Measurements from ENCODE around the gene SGCB.

SGCB gene

DNA sequence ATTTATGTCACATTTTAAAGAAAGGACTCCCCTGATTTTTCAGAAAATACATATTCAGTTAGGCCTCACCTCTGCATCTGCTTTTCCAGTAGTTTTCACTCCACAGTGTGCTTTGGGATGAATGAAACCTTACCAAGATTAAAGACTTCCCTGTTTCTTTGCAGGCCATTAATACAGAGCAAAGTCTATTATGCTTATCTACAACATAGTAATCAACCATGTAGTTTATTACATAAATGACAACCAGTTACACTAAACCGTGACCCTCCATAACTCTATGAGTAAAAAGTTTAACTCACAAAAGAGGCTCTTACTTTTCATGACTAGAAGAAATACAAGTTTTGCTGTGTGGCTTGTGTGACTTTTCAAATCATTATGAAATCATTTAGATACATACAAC, 20.3 kb downstream of the SGCB start:
- DNase-seq, result no peak

DNA sequence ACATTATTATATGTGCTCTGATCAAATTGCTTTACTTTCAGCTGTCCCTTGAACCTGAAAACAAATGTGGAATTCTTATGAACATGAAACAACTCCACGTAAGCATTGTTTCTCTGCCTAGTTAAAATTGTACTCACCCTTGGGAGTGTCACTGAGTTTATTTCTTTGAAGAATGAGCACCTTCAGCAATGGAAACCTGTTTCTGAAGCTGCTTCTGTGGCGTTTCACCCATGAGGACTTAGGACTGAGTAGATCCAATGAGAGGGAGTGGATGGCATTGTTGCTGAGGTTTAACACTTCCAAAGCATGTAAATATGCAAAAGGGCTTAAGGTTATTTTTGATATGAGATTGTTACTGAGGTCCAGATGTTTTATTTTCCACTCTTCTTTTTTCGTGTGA, 21.1 kb downstream of the SGCB start:
- DNase-seq, result no peak

DNA sequence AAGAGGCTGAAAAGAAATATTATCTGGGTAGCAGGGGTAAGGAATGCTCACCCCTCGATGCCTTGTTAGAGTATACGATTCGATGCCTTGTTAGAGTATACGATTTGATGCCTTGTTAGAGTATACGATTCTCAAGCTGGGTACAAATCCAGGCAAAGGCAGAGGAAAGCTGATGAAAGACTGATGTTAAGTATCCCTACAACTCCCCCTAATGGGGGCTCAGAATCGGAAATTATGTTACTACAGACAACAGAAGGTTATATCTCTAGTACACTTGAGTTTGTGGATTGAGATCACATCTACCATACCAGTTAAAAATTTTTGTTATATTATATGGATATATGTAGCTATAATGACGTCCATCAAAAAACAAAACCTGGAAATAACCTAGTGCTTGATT, 22.7 kb downstream of the SGCB start:
- DNase-seq, result peak; percentile 5

DNA sequence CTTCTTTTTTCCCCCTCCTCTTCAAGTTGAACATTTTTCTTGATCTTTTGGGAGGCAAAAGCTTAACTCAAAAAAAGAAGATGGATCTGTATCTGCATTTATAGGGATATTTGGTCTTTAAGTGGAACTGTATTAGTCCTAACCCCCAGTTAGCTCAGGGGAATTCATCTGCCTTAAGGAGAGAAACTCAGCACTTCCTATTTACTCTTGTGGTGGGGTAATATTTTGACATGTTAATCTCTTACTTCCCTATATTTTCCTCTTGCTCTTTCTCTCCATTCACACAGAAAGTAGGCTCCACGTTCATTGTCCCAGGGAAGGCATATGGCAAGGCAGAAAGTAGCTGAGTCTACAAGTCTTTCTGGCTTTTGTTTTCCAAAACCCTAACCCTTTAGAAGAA, 23.2 kb downstream of the SGCB start:
- DNase-seq, result no peak

DNA sequence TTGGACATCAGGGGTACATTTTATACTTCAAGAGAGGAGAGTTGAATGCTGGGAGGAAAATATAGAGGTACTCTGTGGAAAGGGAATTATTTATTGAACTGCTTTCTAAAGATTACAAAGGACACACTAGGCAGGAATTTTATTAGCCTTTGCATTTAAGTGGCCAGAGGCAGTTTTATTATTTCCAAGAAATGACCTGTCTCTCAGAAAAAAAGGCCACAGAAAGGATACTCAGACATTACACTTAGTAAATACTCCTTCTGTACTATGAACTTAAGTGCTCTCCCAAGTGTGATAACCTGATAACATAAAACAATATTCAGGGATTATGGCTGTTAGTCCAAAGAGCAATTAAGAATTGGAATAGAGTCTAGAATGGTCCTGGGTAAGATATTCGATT, 25.4 kb downstream of the SGCB start:
- no peak for DNase-seq

DNA sequence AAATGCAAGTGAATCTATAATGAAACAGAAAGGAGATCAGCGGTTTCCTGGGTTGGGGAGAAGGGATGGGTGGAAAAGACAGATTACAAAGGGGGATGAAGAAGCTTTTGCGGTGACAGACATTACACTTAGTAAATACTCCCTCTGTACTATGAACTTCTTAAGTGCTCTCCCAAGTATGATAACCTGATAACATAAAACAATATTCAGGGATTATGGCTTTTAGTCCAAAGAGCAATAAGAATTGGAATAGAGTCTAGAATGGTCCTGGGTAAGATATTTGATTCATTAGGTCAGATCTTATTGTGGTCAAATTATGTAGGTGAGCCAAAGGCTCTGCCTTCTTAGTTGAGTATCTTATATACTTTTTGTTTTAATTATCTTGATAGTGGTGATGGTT, 27.1 kb downstream of the SGCB start:
- no peak for DNase-seq

DNA sequence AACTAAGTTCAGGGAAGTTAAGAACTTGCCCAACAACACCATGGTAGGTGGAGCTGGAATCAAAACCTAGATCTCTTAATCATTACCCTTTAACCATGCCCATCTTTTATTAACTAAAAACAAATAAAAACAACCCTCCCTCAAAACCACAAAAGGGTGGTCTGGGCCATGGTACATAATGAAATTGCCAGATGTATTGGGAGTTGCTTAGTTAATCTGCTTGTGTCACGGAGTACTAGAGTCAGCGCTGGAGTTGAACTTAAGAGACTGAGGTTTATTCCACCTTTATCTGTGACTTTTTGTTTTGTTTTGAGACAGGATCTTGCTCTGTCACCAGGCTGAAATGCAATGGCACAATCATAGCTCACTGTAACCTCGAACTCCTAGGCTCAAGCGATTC, 31.2 kb downstream of the SGCB start:
- no peak for DNase-seq

DNA sequence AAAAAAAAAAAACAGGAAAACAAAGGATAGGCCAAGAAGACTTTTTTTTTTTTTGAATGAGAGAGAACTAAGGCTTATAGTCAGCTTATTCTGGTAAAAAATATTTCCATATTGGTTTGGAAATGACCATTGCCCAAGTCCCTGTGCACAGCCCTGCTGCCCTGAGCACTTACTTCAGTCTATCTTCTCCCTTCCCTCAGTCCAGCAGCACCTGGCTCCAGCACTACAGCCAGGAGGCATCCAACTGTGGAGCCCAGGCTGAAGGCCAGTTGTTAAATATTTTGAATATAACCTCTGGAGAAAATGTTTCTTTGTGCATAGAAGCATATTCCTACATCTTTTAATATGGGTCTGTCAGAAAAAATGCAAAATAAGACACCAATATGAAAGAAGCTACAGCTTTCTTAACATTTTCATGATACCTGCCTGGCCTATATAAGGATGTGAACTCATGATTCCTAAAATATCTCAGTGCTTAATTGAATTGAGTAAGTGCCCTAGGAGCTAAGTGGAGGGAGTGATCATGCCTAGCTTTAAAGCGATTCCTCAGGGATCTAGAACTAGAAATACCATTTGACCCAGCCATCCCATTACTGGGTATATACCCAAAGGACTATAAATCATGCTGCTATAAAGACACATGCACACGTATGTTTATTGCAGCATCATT, 32.4 kb downstream of the SGCB start:
- DNase-seq, result no peak

DNA sequence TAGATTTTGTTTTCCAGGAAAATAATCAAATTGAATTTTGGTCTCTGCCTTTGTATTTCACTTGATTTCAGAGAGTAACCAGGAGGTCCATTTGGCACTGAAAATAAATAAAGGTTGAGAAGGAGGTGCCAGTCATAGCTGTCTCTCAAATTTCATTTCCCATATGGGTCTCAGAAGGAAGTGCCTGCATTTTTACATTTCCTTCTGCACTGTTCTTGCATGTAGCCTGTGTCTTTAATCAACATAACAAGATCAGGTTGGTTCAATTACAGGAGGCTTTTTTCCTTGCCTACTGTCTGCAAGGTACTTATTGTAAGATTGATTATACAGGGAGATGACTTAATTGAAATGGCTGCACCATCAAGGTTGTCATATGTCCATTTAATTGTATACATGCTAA, 33.7 kb downstream of the SGCB start:
- DNase-seq, result no peak

DNA sequence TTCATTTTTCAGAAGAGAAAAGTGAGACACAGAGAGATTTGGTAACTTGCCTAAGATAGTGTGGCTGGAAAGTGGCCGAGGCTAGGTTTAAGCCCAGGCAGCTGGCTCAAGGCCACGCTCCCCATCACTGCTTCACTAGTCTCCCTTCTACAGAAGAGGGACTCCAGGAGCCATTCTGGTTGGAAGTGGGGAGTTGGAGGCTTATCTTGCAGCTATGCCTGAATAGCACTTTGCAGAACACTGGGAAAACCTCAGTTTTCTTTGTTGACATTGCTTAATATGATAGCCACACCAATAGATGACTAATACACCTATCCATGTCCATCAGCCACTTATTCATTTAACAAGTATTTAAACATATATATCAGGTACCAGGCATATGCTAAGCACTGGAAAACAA, 36.5 kb downstream of the SGCB start:
- DNase-seq, result no peak

DNA sequence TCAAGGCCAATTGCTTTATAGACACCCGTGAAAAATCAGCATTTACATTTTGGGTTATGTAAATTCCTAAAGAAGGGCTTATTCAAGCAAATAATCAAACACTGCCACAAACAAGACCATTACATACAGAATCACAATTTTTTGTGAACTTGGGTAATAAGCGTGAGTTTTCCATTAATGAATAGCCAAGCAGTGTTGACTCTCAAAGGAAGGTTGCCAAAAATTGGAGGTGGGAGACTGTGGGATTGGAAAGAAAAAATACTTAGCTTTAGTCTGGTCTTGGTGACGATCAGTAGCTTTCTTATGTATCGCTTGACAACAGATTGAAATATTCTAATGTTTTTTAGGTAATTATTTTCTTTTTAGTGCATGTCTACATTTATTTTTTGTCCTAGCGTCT, 38.8 kb downstream of the SGCB start:
- DNase-seq, result no peak

DNA sequence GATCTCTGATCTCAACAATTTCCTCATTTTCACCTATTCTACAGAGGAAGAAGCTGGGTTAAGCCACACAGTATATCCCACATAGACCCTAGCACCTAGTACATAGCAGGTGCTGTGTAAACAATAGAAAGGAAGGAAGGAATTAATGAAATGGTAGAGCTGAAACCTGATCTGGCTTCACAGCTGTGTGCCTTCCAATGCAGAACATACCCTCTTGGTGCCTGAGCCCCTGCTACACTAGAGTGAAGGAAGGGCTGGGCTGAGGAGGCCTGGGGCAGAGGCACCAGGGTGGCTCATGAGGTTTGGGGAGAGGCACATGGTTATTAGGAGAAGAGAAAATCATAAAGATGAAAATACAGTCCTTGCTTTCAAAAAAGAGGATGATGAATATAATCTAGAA, 39.3 kb downstream of the SGCB start:
- no peak for DNase-seq

DNA sequence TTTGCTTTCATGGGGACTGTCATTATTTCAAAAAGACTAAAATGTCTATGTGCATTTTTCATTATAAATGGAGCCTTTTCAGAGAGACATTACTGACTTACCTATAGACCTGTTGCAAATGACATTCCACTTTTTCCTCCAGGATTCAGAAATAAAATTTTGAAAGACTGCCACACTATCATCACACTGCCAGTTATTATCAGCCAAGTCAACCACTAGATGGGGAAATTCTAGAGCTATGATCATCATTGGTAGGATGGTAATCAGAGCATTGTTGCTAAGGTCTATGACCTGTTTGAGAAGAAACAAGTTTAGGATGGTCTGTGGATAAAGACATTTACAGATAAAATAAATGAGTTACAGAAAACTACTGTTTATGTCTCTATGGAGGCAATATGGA, 40.5 kb downstream of the SGCB start:
- no peak for DNase-seq

DNA sequence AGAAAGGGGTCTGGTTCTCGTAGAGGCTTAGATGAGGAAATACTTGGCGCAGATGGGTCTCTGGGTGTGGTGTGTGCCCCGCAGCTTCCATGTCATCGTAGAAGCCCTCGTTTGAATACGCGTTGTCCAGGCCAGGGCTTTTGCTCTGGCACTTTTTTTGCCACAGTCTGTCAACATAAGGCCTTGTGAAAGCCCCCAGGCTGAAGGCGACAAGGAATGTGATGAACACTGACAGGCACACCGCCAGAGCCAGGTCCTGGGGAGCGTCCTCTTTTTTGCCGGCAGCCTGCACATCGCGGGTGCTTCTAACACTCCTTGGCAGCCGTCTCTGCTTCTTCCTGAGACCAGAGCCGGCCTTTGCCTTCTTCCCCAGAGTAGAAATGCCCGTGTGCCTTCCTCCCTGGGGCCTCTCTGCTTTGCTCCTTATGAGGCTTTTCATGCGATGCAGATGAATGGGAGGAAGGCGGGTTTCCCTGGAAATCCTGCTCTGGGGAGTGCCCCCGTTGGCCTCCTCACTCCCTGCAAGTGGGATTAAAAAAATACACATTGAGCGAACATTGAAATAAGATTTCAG, 42.4 kb downstream of the SGCB start:
- no peak for DNase-seq

All from NCI-H1092 treated with DMSO at 0.1 percent for 48 hours (cell line).